Measurements from ENCODE around the gene DST.

DNA sequence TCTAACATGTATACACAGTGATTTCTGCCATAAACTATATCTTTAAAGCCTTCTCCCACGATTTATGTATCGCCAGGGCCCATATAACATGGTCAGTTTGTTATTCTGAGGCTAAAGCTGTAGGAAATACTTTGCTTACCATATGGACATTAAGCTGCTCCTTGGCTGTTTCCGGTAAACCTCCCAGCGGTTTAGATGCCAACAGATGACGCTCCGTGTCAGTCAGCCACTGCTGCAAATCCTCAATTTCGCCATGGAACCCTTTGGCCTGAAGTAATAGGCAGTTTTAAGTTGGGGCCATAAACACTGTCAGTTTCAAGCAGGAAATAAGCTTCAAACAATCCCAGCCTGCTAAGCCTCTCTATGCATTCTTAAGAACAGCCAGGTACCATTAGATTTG lies 145.4 kb downstream of the DST start:
- TF ChIP-seq CTCF (IDR thresholded peaks at IDR 0.05; ENCODE audit: low read length) (no peak), EZH2 (IDR thresholded peaks at IDR 0.05; ENCODE audit: borderline replicate concordance, low read length) (no peak)
